Gastroesophageal sphincter (tissue), 4 donors: ENCODE data around the gene LSM11. TPM values are rescaled to one million over a fixed set of nuclear protein-coding genes. Genes with fewer than 3 reads are reported as not detected.
"Not testable (repeated sequence)": the region's sequence is repeated elsewhere in the genome, so short reads cannot be mapped to it uniquely, and the experiment has no call there.

ENCODE experiments used
- ATAC-seq: fragments of 150-250 bp; one replicate; pipeline ENCODE4 v1.9.1; 2016; ENCODE audit warnings: mild to moderate bottlenecking, moderate library complexity
- H3K27ac ChIP-seq, 4 donors: fragments of 200-600 bp; sonication (generic) in 3 of 4; 1 replicate in 3 of 4; 2 replicates in 1 of 4; pipeline ENCODE4 v1.5.1; 2016 to 2019
- H3K27me3 ChIP-seq: fragments of 200-600 bp; sonication (generic); one replicate; pipeline ENCODE4 v1.5.1; 2019
- H3K36me3 ChIP-seq, 2 donors: fragments of 200-600 bp; sonication (generic); one replicate each; pipeline ENCODE4 v1.5.1; 2019; ENCODE audit warnings: control low read depth in 1 of 2
- H3K4me1 ChIP-seq, 3 donors: fragments of 200-600 bp; sonication (generic); 1 replicate in 2 of 3; 2 replicates in 1 of 3; pipeline ENCODE4 v1.5.1; 2016 to 2019; ENCODE audit warnings: control low read depth in 2 of 3
- H3K4me3 ChIP-seq, 2 donors: fragments of 200-600 bp; sonication (generic); one replicate each; pipeline ENCODE4 v1.5.1; 2019; ENCODE audit warnings: mild to moderate bottlenecking in 1 of 2, moderate library complexity in 1 of 2
- H3K9me3 ChIP-seq, 3 donors: fragments of 200-600 bp; sonication (generic); one replicate each; pipeline ENCODE4 v1.5.1; 2017 to 2019; ENCODE audit warnings: control low read depth in 2 of 3
- EP300 ChIP-seq: sonication (generic); formaldehyde crosslinking; IDR thresholded peaks from one replicate; pipeline ENCODE4 v1.6.1; 2017; ENCODE audit warnings: antibody characterized with exemption, mild to moderate bottlenecking
- POLR2A ChIP-seq, 2 donors: fragments of 450-650 bp; IDR thresholded peaks; one replicate each; pipeline ENCODE4 v1.6.1; 2017; ENCODE audit warnings: antibody characterized with exemption in 2 of 2, mild to moderate bottlenecking in 2 of 2, moderate library complexity in 1 of 2
- POLR2AphosphoS5 ChIP-seq: sonication (generic); formaldehyde crosslinking; IDR thresholded peaks from one replicate; pipeline ENCODE4 v1.6.1; 2017; ENCODE audit warnings: antibody characterized with exemption
- WGBS, 2 donors: methylation state at CpG; one replicate each; pipeline ENCODE4 v1.1.5; 2018; ENCODE audit warnings: low coverage in 1 of 2; 5-methylcytosine and 5-hydroxymethylcytosine counted together
- total RNA-seq, 4 donors: library from RNA; depleted of rRNA; stranded (reverse); fragments of >200 nt; gene quantifications; one replicate each; pipeline ENCODE4 v1.1.0, GENCODE V29; 2016
- TF ChIP-seq, protein P1 (sequence below), 4 experiments: fragments of 200-600 bp in 2 of 4; fragments of 450-650 bp in 2 of 4; sonication (generic) in 1 of 4; IDR thresholded peaks; one replicate each; pipeline ENCODE4 v1.5.1; 2017 to 2019; ENCODE audit warnings: antibody characterized with exemption in 4 of 4, mild to moderate bottlenecking in 2 of 4, moderate library complexity in 2 of 4

LSM11 gene
- total RNA-seq: 10 to 100 TPM; 14.8 to 38.4 (median 27.3) TPM

DNA sequence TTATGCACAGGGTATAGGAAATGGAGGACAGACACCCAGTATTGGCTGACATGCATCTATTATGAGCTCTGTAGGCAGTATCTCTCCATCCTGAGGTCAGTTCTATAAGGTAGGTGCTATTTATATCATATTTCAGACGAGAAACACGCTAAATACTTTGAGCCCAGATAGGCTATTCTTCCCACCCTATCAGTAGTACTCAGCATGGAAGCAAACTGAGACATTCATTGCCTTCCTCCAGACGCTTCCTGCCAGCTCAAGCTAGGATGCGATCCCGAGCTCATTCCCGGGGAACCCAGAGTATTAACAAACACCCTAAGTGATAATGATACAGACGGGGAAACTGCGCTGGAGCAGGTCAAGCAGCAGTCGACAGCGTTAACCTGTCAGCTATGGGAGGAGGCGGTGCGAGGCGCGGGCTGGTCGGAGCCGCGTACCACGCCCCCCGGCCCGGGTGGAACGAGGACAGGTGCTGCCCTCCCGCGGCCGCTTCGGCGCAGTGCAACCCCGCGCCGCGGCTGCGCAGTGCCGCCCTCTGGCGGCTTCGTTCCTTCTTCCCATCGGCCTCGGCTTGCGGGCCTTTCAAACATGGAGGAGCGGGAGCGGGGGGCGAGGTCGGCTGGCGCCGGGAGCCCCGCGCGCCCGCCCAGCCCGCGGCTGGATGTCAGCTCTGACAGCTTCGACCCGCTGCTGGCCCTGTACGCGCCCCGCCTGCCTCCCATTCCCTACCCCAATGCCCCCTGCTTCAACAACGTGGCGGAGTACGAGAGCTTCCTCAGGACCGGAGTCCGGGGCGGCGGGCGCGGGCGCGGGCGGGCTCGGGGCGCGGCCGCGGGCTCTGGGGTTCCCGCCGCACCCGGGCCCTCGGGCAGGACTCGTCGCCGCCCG is at the start of gene LSM11:
LSM11 (plus strand) TSS at position 550 of the 888 bp plus-strand sequence; CDS start at position 589, 39 bp downstream.
- no peak for TF ChIP-seq EP300
- TF ChIP-seq POLR2AphosphoS5: peak; percentile 21
- TF ChIP-seq POLR2A (IDR thresholded peaks at IDR 0.05): peak; percentile 48 to 65
- TF ChIP-seq, protein P1, sequence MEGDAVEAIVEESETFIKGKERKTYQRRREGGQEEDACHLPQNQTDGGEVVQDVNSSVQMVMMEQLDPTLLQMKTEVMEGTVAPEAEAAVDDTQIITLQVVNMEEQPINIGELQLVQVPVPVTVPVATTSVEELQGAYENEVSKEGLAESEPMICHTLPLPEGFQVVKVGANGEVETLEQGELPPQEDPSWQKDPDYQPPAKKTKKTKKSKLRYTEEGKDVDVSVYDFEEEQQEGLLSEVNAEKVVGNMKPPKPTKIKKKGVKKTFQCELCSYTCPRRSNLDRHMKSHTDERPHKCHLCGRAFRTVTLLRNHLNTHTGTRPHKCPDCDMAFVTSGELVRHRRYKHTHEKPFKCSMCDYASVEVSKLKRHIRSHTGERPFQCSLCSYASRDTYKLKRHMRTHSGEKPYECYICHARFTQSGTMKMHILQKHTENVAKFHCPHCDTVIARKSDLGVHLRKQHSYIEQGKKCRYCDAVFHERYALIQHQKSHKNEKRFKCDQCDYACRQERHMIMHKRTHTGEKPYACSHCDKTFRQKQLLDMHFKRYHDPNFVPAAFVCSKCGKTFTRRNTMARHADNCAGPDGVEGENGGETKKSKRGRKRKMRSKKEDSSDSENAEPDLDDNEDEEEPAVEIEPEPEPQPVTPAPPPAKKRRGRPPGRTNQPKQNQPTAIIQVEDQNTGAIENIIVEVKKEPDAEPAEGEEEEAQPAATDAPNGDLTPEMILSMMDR (IDR thresholded peaks at IDR 0.05): peak; percentile 98 to 100 (median 99)
- 0 to 5% methylated on average over 1 to 4 of the region's 79 CpGs for WGBS, 2 donors
- ATAC-seq: peak; percentile 93
- H3K27me3 ChIP-seq: no peaks in the 10 kb centered on the region
- H3K27ac ChIP-seq: peak within 1 kb of the TSS; percentile 15 to 93 (median 90)
- no peaks in the 10 kb centered on the region for H3K9me3 ChIP-seq
- peaks cover 0 to 48% (median 3%) of the 10 kb centered on the region in 3 donors for H3K4me1 ChIP-seq
- H3K4me3 ChIP-seq: peak within 1 kb of the TSS; percentile 89 to 92
- peaks cover 0 to 22% of the 10 kb centered on the region in 2 donors for H3K36me3 ChIP-seq

DNA sequence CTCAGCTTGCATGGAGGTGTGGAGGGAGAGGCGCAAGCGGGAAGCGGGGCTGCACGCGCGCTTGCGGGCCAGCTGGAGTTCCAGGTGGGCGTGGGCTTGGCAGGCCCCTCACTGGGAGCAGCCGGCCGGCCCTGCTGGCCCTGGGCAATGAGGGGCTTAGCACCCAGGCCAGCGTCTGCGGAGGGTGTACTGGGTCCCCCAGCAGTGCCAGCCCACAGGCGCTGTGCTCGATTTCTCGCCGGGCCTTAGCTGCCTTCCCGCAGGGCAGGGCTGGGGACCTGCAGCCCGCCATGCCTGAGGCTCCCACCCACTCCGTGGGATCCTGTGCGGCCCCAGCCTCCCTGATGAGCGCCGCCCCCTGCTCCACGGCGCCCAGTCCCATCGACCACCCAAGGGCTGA is 49.7 kb upstream of the LSM11 start:
- Histone ChIP-seq H3K9me3 (peaks cover 0 to 12% (median 0%) of the 10 kb centered on the region in 3 donors), H3K27me3 (peaks cover 10% of the 10 kb centered on the region)
- H3K4me3 ChIP-seq, H3K27ac ChIP-seq, ATAC-seq, H3K4me1 ChIP-seq, H3K36me3 ChIP-seq: not testable (repeated sequence)
- 80% methylated on average over 1 of the region's 25 CpGs; no CpG with 5 or more reads in 1 of the 2 donors for WGBS, 2 donors

- H3K9me3 ChIP-seq: peaks cover 0 to 21% (median 0%) of the 10 kb centered on the region in 3 donors
- 81 to 94% methylated on average over 3 of the region's 3 CpGs for WGBS, 2 donors
- H3K4me1 ChIP-seq, H3K36me3 ChIP-seq, H3K27me3 ChIP-seq, H3K4me3 ChIP-seq, H3K27ac ChIP-seq, ATAC-seq: not testable (repeated sequence)
Observed at GRCh38 chr5:157696154-157696553, 47.4 kb upstream of the LSM11 start.

DNA sequence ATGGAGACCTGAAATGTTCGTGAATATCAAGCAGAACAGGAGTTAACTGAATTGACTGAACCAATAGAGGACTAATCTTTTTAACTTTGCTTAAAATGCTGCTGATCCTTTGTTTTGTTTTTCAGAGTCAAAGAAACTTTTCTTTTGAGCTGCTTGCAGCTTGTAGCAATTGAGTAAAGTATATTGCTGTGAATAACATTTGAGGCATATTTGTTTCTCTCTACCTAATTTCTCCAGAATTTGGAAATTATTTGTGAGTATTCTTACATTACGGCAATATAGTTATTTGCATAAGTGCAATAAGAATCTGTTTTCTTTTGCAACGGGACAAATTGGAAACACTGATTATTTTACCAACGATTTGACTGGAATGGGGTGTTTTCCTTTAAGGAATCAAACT is 44.8 kb upstream of the LSM11 start:
- WGBS, 2 donors: 65 to 71% methylated on average over 4 of the region's 4 CpGs
- H3K27ac ChIP-seq, H3K36me3 ChIP-seq, H3K4me1 ChIP-seq, H3K27me3 ChIP-seq, ATAC-seq, H3K4me3 ChIP-seq: not testable (repeated sequence)
- H3K9me3 ChIP-seq: peaks cover 0 to 22% (median 0%) of the 10 kb centered on the region in 3 donors

DNA sequence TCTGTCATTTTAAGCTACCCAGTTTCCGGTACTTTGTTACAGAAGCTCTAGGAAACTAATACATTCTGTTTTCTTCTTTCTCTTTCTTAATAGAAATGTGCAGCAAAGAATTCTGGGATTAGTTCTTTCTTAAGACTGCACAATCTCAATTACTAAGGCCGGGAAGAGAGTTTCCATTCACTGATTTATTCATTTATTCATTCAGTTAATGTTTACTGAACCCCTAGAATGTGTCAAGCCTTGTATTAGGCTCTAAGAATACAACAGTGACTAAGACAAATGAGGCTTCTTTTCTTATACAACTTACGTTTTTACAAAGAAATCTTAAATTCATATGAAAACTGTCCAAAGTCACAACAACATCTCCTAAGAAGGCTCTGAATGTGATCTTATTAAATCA is 39.8 kb upstream of the LSM11 start:
- Histone ChIP-seq H3K36me3 (no peaks in the 10 kb centered on the region), H3K27me3 (no peaks in the 10 kb centered on the region), H3K27ac (no peak overlapping the region), H3K4me1 (no peaks in the 10 kb centered on the region), H3K4me3 (no peak overlapping the region), H3K9me3 (peaks cover 0 to 10% (median 0%) of the 10 kb centered on the region in 3 donors)
- no peak for ATAC-seq
- 58 to 72% methylated on average over 3 of the region's 3 CpGs for WGBS, 2 donors
- TF ChIP-seq POLR2AphosphoS5 (no peak), EP300 (no peak), POLR2A (IDR thresholded peaks at IDR 0.05) (no peak)
- TF ChIP-seq, protein P1 (IDR thresholded peaks at IDR 0.05): no peak

- Histone ChIP-seq H3K4me1 (peaks cover 0 to 11% (median 0%) of the 10 kb centered on the region in 3 donors), H3K27me3 (no peaks in the 10 kb centered on the region), H3K27ac (no peak overlapping the region), H3K9me3 (no peaks in the 10 kb centered on the region), H3K36me3 (no peaks in the 10 kb centered on the region), H3K4me3 (no peak overlapping the region)
- TF ChIP-seq POLR2AphosphoS5: no peak
- TF ChIP-seq, protein P1 (IDR thresholded peaks at IDR 0.05): no peak
- 20 to 38% methylated on average over 1 of the region's 1 CpG for WGBS, 2 donors
- no peak for ATAC-seq
Observed at GRCh38 chr5:157708866-157709265, 34.6 kb upstream of the LSM11 start.
